HEK293 (cell line): ENCODE data around the gene SANBR.

Experiments
- CTCF ChIA-PET: fragments of 350-600 bp; formaldehyde crosslinking; extraction: SDS; loops from one replicate; lab custom pipeline; 2021; ENCODE audit warnings: antibody characterized with exemption; lab: Yijun Ruan, JAX
- POLR2A ChIA-PET: fragments of 300-600 bp; formaldehyde crosslinking; extraction: SDS; loops from one replicate; lab custom pipeline; 2020; ENCODE audit warnings: antibody characterized with exemption, inconsistent platforms; lab: Yijun Ruan, JAX
- H3K27ac ChIP-seq: fragments of 200-500 bp; sonication (Bioruptor generic); 2 replicates; pipeline ENCODE4 v1.5.1; 2014; ENCODE audit warnings: low read depth, low read length, control low read depth, inconsistent platforms; ENCODE audit errors: extremely low read depth
- H3K36me3 ChIP-seq, 2 experiments: fragments of 200-500 bp in 1 of 2; sonication (Bioruptor generic) in 1 of 2; 1 replicate in 1 of 2; 2 replicates in 1 of 2; pipeline ENCODE4 v1.5.1; 2014 to 2017; ENCODE audit warnings: inconsistent platforms in 2 of 2, low read length in 2 of 2; ENCODE audit not compliant: control insufficient read depth in 2 of 2, insufficient read depth in 1 of 2
- H3K4me1 ChIP-seq: fragments of 200-500 bp; sonication (Bioruptor generic); 2 replicates; pipeline ENCODE4 v1.5.1; 2014; ENCODE audit warnings: mild to moderate bottlenecking, low read length, inconsistent platforms; ENCODE audit not compliant: control insufficient read depth, insufficient read depth
- H3K4me3 ChIP-seq: 2 replicates; pipeline ENCODE4 v1.5.1; 2011; ENCODE audit warnings: low read depth, mild to moderate bottlenecking, control low read depth, low read length, moderate library complexity
- H3K9me3 ChIP-seq: fragments of 200-500 bp; sonication (Bioruptor generic); 2 replicates; pipeline ENCODE4 v1.5.1; 2014; ENCODE audit warnings: low read depth, low read length, inconsistent platforms; ENCODE audit not compliant: control insufficient read depth, insufficient read depth
- GLIS2 ChIP-seq: fragments of 450-650 bp; formaldehyde crosslinking; IDR thresholded peaks from 2 replicates; pipeline ENCODE4 v1.5.1; 2016; ENCODE audit warnings: missing biosample characterization, missing genetic modification characterization
- KLF1 ChIP-seq: fragments of 450-650 bp; formaldehyde crosslinking; IDR thresholded peaks from 2 replicates; pipeline ENCODE4 v1.5.1; 2016; ENCODE audit warnings: missing biosample characterization, missing genetic modification characterization
- KLF9 ChIP-seq: fragments of 450-650 bp; formaldehyde crosslinking; IDR thresholded peaks from 2 replicates; pipeline ENCODE4 v1.5.1; 2016; ENCODE audit warnings: missing biosample characterization, missing genetic modification characterization, low read depth
- PRDM10 ChIP-seq: fragments of 450-650 bp; formaldehyde crosslinking; IDR thresholded peaks from 2 replicates; pipeline ENCODE4 v1.5.1; 2016; ENCODE audit warnings: missing biosample characterization, missing genetic modification characterization
- YY2 ChIP-seq: fragments of 450-650 bp; formaldehyde crosslinking; IDR thresholded peaks from 2 replicates; pipeline ENCODE4 v1.5.1; 2016; ENCODE audit warnings: missing biosample characterization, missing genetic modification characterization
- ZBTB17 ChIP-seq: fragments of 450-650 bp; formaldehyde crosslinking; IDR thresholded peaks from 2 replicates; pipeline ENCODE4 v1.5.1; 2016; ENCODE audit warnings: missing biosample characterization, missing genetic modification characterization
- ZBTB20 ChIP-seq: fragments of 450-650 bp; formaldehyde crosslinking; IDR thresholded peaks from 2 replicates; pipeline ENCODE4 v1.5.1; 2016; ENCODE audit warnings: missing biosample characterization, missing genetic modification characterization
- ZBTB48 ChIP-seq: fragments of 450-650 bp; formaldehyde crosslinking; IDR thresholded peaks from 2 replicates; pipeline ENCODE4 v1.5.1; 2016; ENCODE audit warnings: missing biosample characterization, missing genetic modification characterization
- ZBTB6 ChIP-seq: fragments of 450-650 bp; formaldehyde crosslinking; IDR thresholded peaks from 2 replicates; pipeline ENCODE4 v1.5.1; 2017; ENCODE audit warnings: missing biosample characterization, missing genetic modification characterization
- ZNF133 ChIP-seq: fragments of 450-650 bp; formaldehyde crosslinking; IDR thresholded peaks from 2 replicates; pipeline ENCODE4 v1.5.1; 2016; ENCODE audit warnings: missing biosample characterization, missing genetic modification characterization
- ZNF280D ChIP-seq: fragments of 450-650 bp; formaldehyde crosslinking; IDR thresholded peaks from 2 replicates; pipeline ENCODE4 v1.5.1; 2016; ENCODE audit warnings: missing biosample characterization, missing genetic modification characterization
- ZNF335 ChIP-seq: fragments of 450-650 bp; formaldehyde crosslinking; conservative IDR thresholded peaks from 2 replicates; pipeline ENCODE4 v1.5.1; 2016; ENCODE audit warnings: missing biosample characterization, missing genetic modification characterization
- ZNF341 ChIP-seq: fragments of 450-650 bp; formaldehyde crosslinking; IDR thresholded peaks from 2 replicates; pipeline ENCODE4; 2016; ENCODE audit warnings: low read depth, missing biosample characterization, missing genetic modification characterization
- ZNF398 ChIP-seq: fragments of 450-650 bp; formaldehyde crosslinking; IDR thresholded peaks from 2 replicates; pipeline ENCODE4 v1.5.1; 2017; ENCODE audit warnings: missing biosample characterization, missing genetic modification characterization
- ZNF433 ChIP-seq: fragments of 450-650 bp; formaldehyde crosslinking; IDR thresholded peaks from 2 replicates; pipeline ENCODE4 v1.5.1; 2016; ENCODE audit warnings: missing biosample characterization, missing genetic modification characterization, low read depth
- ZNF555 ChIP-seq: fragments of 450-650 bp; formaldehyde crosslinking; conservative IDR thresholded peaks from 2 replicates; pipeline ENCODE4 v1.5.1; 2017; ENCODE audit warnings: missing biosample characterization, mild to moderate bottlenecking, missing genetic modification characterization, inconsistent platforms
- ZNF580 ChIP-seq: fragments of 450-650 bp; formaldehyde crosslinking; IDR thresholded peaks from 2 replicates; pipeline ENCODE4 v1.5.1; 2016; ENCODE audit warnings: missing biosample characterization, missing genetic modification characterization
- ZNF600 ChIP-seq: fragments of 450-650 bp; formaldehyde crosslinking; IDR thresholded peaks from 2 replicates; pipeline ENCODE4 v1.5.1; 2016; ENCODE audit warnings: missing biosample characterization, missing genetic modification characterization
- ZNF704 ChIP-seq: fragments of 450-650 bp; formaldehyde crosslinking; IDR thresholded peaks from 2 replicates; pipeline ENCODE4 v1.5.1; 2016; ENCODE audit warnings: missing biosample characterization, missing genetic modification characterization
- ZSCAN4 ChIP-seq: fragments of 450-650 bp; formaldehyde crosslinking; IDR thresholded peaks from 2 replicates; pipeline ENCODE4 v1.5.1; 2017; ENCODE audit warnings: missing biosample characterization, missing genetic modification characterization

The SANBR gene

GRCh38 chr2:61017003-61017555, 48.6 kb upstream of the SANBR start (continued):
- peak; percentile 98 for TF ChIP-seq PRDM10 (tag by site-specific recombination)

- POLR2A ChIA-PET: interaction anchor here (1.3 to 1.7 kb wide), 2 partner anchors 48 to 262 kb away, joined by 8 to 12 read pairs; partner anchors contain the start of genes PAPOLG and SANBR
- CTCF ChIA-PET: interaction anchor here (0.5 to 0.7 kb wide), 2 partner anchors 343 to 364 kb away, joined by 3 read pairs; no protein-coding TSS in a partner anchor
- Histone ChIP-seq H3K4me3 (peak within 1 kb of the TSS; percentile 84), H3K27ac (peak within 1 kb of the TSS; percentile 82), H3K9me3 (no peaks in the 10 kb centered on the region), H3K36me3 (peaks cover 6 to 9% of the 10 kb centered on the region in 2 experiments), H3K4me1 (peaks cover 5% of the 10 kb centered on the region)
- TF ChIP-seq ZNF580 (tag by site-specific recombination) (peak; percentile 15), ZNF133 (no peak), KLF1 (tag by site-specific recombination) (no peak), YY2 (tag by site-specific recombination) (no peak), ZBTB48 (tag by site-specific recombination) (peak; percentile 71), ZNF341 (peak; percentile 30), ZNF433 (tag by site-specific recombination) (no peak), ZNF555 (tag by site-specific recombination) (no peak), KLF9 (tag by site-specific recombination) (peak; percentile 89), ZNF398 (tag by site-specific recombination) (peak; percentile 30), ZNF335 (peak; percentile 79), ZNF280D (tag by site-specific recombination) (no peak), ZNF600 (peak; percentile 2; the same call in 1 of the 2 replicates), ZSCAN4 (tag by site-specific recombination) (0 out of 2 replicates have a peak, but pooled peaks have one; percentile 11), ZNF704 (no peak), ZBTB6 (tag by site-specific recombination) (0 out of 2 replicates have a peak, but pooled peaks have one; percentile 28), ZBTB20 (tag by site-specific recombination) (peak; percentile 26), ZBTB17 (tag by site-specific recombination) (peak; percentile 100), GLIS2 (tag by site-specific recombination) (peak; percentile 68; the same call in 1 of the 2 replicates)
Measured at GRCh38 chr2:61017556-61018317, 47.9 kb upstream of the SANBR start, which contains the start of the genes PEX13 and PUS10. Gene PEX13, plus strand, starts transcription at chr2:61017720. Its CDS starts 40 bp downstream, at chr2:61017760. Gene PUS10, minus strand, starts transcription at chr2:61018255. Its CDS starts 6,365 bp downstream, at chr2:61011890.
